ENCODE data around the gene ADPRHL1. TPM values are rescaled to one million over a fixed set of nuclear protein-coding genes. Genes with fewer than 3 reads are reported as not detected.

Gene ADPRHL1
- 2.8 TPM in 2 replicates for total RNA-seq
- long read RNA-seq, partial matches to known transcripts = 0 of 2 reads
- long read RNA-seq, other reads (novel, unspliced or antisense) = 2 of 2 reads

DNA sequence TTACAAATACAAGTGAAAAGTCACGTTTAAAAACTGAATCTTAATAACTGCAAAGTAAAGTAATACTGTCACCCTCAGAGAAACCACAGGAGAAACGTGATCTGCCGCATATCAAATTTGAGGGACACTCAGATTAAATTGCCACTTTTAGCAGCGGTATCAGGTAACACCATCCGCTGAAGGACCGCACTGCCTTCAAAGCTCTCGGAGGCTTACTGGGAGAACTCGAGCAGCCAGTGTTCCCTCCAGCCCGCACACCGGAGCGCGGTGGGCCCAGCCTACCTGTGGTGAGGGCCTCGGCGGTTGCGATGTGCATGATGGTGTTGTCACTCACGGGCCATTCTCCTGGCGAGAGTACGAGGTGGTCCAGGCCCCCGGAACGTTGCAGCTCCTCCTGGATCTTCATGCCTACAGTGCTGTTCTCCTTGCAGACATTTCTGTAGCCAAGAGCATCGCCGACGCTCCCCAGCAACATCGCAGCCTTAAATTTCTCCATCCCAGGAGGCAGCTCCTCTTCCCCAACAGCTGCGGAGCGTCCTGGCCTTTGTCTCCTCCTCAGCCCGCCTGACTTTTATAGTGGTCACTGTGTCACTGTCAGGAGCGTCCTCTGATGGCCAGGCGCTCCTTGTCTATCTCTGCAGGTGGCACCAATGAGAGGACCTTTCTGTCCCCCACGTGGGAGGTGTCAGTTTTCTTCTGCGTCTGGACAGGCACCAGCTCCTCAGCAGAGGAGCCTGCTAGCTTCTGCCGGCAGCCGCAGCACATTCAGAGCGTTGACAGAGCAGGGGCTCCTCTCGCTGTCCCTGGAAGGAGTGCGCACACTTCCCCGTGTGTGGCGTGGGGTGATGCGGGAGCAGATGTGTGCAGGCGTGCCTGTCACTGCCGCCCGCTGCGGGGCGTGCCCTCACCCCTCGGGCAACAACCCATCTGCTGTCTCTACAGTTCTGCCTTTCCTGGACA lies at the start of gene ADPRHL1:
TSS of gene ADPRHL1 (minus strand) at position 547 of the 960 bp plus-strand sequence. CDS start at position 496, 51 bp downstream.
- no peaks in the 10 kb centered on the region for H3K9me3 Mint-ChIP-seq
- DNase-seq (ENCODE audit: low read depth, low spot score) = no peak
- H3K4me3 Mint-ChIP-seq = no peak within 1 kb of the TSS
- H3K36me3 Mint-ChIP-seq (ENCODE audit: low read depth) = peaks cover 2% of the 10 kb centered on the region
- no peak within 1 kb of the TSS for H3K27ac Mint-ChIP-seq (ENCODE audit: unreplicated experiment)
- TF ChIP-seq CTCF (conservative IDR thresholded peaks at IDR 0.05) = no peak
- no peaks in the 10 kb centered on the region for H3K27me3 Mint-ChIP-seq (ENCODE audit: low read depth)
- H3K4me1 Mint-ChIP-seq = peaks cover 9% of the 10 kb centered on the region

- Mint-ChIP-seq H3K36me3 (ENCODE audit: low read depth) (peaks cover 10% of the 10 kb centered on the region), H3K27me3 (ENCODE audit: low read depth) (no peaks in the 10 kb centered on the region), H3K4me1 (no peaks in the 10 kb centered on the region), H3K27ac (ENCODE audit: unreplicated experiment) (no peak overlapping the region), H3K4me3 (no peak overlapping the region), H3K9me3 (no peaks in the 10 kb centered on the region)
- no peak for TF ChIP-seq CTCF (conservative IDR thresholded peaks at IDR 0.05)
- no peak for DNase-seq (ENCODE audit: low read depth, low spot score)
Measured at GRCh38 chr13:113502686-113503085, 49.4 kb upstream of the ADPRHL1 start.

GRCh38 chr13:113500530-113501265 lies 47.4 kb upstream of the ADPRHL1 start:
- Mint-ChIP-seq H3K9me3 (no peaks in the 10 kb centered on the region), H3K27ac (ENCODE audit: unreplicated experiment) (no peak overlapping the region), H3K36me3 (ENCODE audit: low read depth) (peaks cover 10% of the 10 kb centered on the region), H3K4me3 (no peak overlapping the region), H3K4me1 (peaks cover 5% of the 10 kb centered on the region), H3K27me3 (ENCODE audit: low read depth) (no peaks in the 10 kb centered on the region)
- TF ChIP-seq CTCF (conservative IDR thresholded peaks at IDR 0.05) = no peak
- no peak for DNase-seq (ENCODE audit: low read depth, low spot score)

- H3K27me3 Mint-ChIP-seq (ENCODE audit: low read depth) = no peaks in the 10 kb centered on the region
- no peak overlapping the region for H3K4me3 Mint-ChIP-seq
- H3K36me3 Mint-ChIP-seq (ENCODE audit: low read depth) = peaks cover 8% of the 10 kb centered on the region
- DNase-seq (ENCODE audit: low read depth, low spot score) = no peak
- H3K9me3 Mint-ChIP-seq = no peaks in the 10 kb centered on the region
- H3K27ac Mint-ChIP-seq (ENCODE audit: unreplicated experiment) = no peak overlapping the region
- peaks cover 12% of the 10 kb centered on the region for H3K4me1 Mint-ChIP-seq
- TF ChIP-seq CTCF (conservative IDR thresholded peaks at IDR 0.05) = no peak
Measured at GRCh38 chr13:113499936-113500335, 46.6 kb upstream of the ADPRHL1 start.

DNA sequence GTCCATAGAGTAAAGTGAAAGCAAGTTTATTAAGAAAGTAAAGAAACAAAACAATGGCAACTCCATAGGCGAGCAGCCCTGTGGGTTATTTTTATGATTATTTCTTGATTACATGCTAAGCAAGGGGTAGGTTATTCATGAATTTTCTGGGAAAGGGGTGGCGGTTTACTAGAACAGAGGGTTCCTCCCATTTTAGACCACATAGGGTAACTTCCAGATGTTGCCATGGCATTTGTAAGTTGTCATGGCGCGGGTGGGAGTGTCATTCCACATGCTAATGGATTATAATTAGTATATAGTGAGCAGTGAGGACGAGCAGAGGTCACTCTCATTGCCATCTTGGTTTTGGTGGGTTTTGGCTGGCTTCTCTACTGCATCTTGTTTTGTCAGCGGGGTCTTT lies 45.6 kb upstream of the ADPRHL1 start:
- Mint-ChIP-seq H3K27me3 (ENCODE audit: low read depth) (no peaks in the 10 kb centered on the region), H3K36me3 (ENCODE audit: low read depth) (peaks cover 4% of the 10 kb centered on the region)
- no peak for TF ChIP-seq CTCF (conservative IDR thresholded peaks at IDR 0.05)

More for the DNA sequence above, 45.6 kb upstream of the ADPRHL1 start:
- peaks cover 23% of the 10 kb centered on the region for H3K4me1 Mint-ChIP-seq
- no peak overlapping the region for H3K4me3 Mint-ChIP-seq
- no peak for DNase-seq (ENCODE audit: low read depth, low spot score)
- H3K9me3 Mint-ChIP-seq = no peaks in the 10 kb centered on the region
- H3K27ac Mint-ChIP-seq (ENCODE audit: unreplicated experiment) = no peak overlapping the region

Measured in neural crest cell (in vitro differentiated cells).